Ishikawa (cell line): ENCODE data around the gene MED6.

Experiments
- CEBPB ChIP-seq: IDR thresholded peaks from 2 replicates; pipeline ENCODE4 v1.6.1; 2012
- CREB1 ChIP-seq: IDR thresholded peaks from 2 replicates; pipeline ENCODE4 v1.6.1; 2012; ENCODE audit warnings: low read depth
- EP300 ChIP-seq: IDR thresholded peaks from 2 replicates; pipeline ENCODE4 v1.6.1; 2012; ENCODE audit warnings: borderline replicate concordance
- FOXM1 ChIP-seq: IDR thresholded peaks from 2 replicates; pipeline ENCODE4 v1.6.1; 2012; ENCODE audit warnings: low read depth, borderline replicate concordance
- RAD21 ChIP-seq: IDR thresholded peaks from 2 replicates; pipeline ENCODE4 v1.6.1; 2012; ENCODE audit warnings: low read depth
- TAF1 ChIP-seq: IDR thresholded peaks from 2 replicates; pipeline ENCODE4 v1.6.1; 2012; ENCODE audit warnings: low read depth, mild to moderate bottlenecking
- TEAD4 ChIP-seq: IDR thresholded peaks from 2 replicates; pipeline ENCODE4 v1.6.1; 2012
- YY1 ChIP-seq: IDR thresholded peaks from 2 replicates; pipeline ENCODE4 v1.6.1; 2012; ENCODE audit warnings: low read depth
- ZBTB7A ChIP-seq: IDR thresholded peaks from 2 replicates; pipeline ENCODE4 v1.6.1; 2012; ENCODE audit warnings: low read depth
- TF ChIP-seq, protein P1 (sequence below): IDR thresholded peaks from 2 replicates; pipeline ENCODE4 v1.6.1; 2012
- TF ChIP-seq, protein P2 (sequence below): IDR thresholded peaks from 2 replicates; pipeline ENCODE4 v1.6.1; 2012
- TF ChIP-seq, protein P3 (sequence below): IDR thresholded peaks from 2 replicates; pipeline ENCODE4 v1.6.1; 2012; ENCODE audit warnings: low read depth, mild to moderate bottlenecking

DNA sequence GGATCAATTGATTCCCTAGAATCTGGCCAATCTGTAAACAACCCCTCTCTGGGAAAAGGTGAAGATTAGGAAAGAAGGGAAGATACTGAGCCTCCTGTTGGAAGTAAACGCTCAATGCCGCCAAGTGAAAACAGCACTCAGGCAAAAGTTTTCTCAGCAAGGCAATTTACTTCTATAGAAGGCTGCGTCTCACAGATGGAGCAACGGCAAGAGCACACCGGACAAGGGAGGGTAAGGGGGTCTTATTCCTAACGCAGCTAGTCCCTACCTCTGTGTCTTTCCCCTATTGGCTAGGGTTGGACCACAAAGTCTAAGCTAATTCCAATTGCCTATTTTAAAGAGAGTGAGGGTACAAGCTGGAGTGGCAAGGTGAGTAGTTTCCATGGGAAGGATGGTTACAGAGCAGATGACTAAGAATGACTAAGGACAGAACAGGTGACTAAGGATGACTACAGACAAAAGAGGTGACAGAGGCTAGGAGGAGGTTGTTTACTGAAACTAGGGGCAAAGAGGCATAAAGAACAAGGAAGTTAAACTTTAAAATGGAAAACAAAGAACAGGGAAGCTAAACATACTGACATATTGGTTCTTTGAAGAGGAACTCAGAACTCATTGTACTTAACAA is 35.6 kb upstream of the MED6 start:
- TF ChIP-seq TAF1 (no peak), CREB1 (no peak), TEAD4 (no peak), ZBTB7A (no peak), EP300 (no peak), FOXM1 (no peak), CEBPB (no peak), YY1 (no peak), RAD21 (no peak)
- TF ChIP-seq, protein P1, sequence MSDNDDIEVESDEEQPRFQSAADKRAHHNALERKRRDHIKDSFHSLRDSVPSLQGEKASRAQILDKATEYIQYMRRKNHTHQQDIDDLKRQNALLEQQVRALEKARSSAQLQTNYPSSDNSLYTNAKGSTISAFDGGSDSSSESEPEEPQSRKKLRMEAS, result no peak
- TF ChIP-seq, protein P2, sequence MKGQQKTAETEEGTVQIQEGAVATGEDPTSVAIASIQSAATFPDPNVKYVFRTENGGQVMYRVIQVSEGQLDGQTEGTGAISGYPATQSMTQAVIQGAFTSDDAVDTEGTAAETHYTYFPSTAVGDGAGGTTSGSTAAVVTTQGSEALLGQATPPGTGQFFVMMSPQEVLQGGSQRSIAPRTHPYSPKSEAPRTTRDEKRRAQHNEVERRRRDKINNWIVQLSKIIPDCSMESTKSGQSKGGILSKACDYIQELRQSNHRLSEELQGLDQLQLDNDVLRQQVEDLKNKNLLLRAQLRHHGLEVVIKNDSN, result no peak
- TF ChIP-seq, protein P3, sequence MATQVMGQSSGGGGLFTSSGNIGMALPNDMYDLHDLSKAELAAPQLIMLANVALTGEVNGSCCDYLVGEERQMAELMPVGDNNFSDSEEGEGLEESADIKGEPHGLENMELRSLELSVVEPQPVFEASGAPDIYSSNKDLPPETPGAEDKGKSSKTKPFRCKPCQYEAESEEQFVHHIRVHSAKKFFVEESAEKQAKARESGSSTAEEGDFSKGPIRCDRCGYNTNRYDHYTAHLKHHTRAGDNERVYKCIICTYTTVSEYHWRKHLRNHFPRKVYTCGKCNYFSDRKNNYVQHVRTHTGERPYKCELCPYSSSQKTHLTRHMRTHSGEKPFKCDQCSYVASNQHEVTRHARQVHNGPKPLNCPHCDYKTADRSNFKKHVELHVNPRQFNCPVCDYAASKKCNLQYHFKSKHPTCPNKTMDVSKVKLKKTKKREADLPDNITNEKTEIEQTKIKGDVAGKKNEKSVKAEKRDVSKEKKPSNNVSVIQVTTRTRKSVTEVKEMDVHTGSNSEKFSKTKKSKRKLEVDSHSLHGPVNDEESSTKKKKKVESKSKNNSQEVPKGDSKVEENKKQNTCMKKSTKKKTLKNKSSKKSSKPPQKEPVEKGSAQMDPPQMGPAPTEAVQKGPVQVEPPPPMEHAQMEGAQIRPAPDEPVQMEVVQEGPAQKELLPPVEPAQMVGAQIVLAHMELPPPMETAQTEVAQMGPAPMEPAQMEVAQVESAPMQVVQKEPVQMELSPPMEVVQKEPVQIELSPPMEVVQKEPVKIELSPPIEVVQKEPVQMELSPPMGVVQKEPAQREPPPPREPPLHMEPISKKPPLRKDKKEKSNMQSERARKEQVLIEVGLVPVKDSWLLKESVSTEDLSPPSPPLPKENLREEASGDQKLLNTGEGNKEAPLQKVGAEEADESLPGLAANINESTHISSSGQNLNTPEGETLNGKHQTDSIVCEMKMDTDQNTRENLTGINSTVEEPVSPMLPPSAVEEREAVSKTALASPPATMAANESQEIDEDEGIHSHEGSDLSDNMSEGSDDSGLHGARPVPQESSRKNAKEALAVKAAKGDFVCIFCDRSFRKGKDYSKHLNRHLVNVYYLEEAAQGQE, result no peak
